Left lobe of liver (tissue), 2 donors: Measurements from ENCODE around the gene MOK. TPM values are rescaled to one million over a fixed set of nuclear protein-coding genes. Genes with fewer than 3 reads are reported as not detected.
A peak's percentile ranks its signal among the peaks of the same experiment; 100 is the strongest.

Experiments
- ATAC-seq: fragments of 200-7000 bp; cut with Tn5 transposase; one replicate; pipeline ENCODE4 v1.9.1; 2020; ENCODE audit warnings: mild to moderate bottlenecking, moderate library complexity
- DNase-seq: peaks from one replicate; pipeline ENCODE4 v3.0.0-alpha.2; 2020; ENCODE audit warnings: low spot score
- total RNA-seq: library from RNA; stranded (reverse); gene quantifications from one replicate; pipeline ENCODE4 v1.2.1, GENCODE V29; 2021
- donor health status: DM: no; HTN: no; CAD: no; lungs with moderate emphysema.
- donor health status: DM: no; HTN: yes; CAD: no.

Gene MOK
- total RNA-seq, 1 donor from 2014 or later = 3.2 TPM

GRCh38 chr14:102288139-102288538, 16.8 kb downstream of the MOK start:
- DNase-seq = no peak
- no peak for ATAC-seq

- DNase-seq = no peak
- ATAC-seq = no peak
Measured at GRCh38 chr14:102285106-102285505, 19.9 kb downstream of the MOK start.

- ATAC-seq (no peak), DNase-seq (no peak)
Measured at GRCh38 chr14:102283631-102284129, 21.3 kb downstream of the MOK start.

GRCh38 chr14:102282751-102283465, 22.1 kb downstream of the MOK start:
- DNase-seq (no peak), ATAC-seq (no peak)

- ATAC-seq (no peak), DNase-seq (no peak)
Measured at GRCh38 chr14:102280376-102280962, 24.5 kb downstream of the MOK start.

- no peak for ATAC-seq
Measured at GRCh38 chr14:102279688-102280348, 25.1 kb downstream of the MOK start.

GRCh38 chr14:102279282-102279681, 25.7 kb downstream of the MOK start:
- DNase-seq = no peak
- ATAC-seq = no peak

More at GRCh38 chr14:102279688-102280348, 25.1 kb downstream of the MOK start:
- DNase-seq = no peak

- DNase-seq = no peak
- no peak for ATAC-seq
Measured at GRCh38 chr14:102278631-102278935, 26.4 kb downstream of the MOK start.

- DNase-seq (no peak), ATAC-seq (no peak)
Measured at GRCh38 chr14:102277874-102278630, 26.9 kb downstream of the MOK start.

- ATAC-seq (no peak), DNase-seq (no peak)
Measured at GRCh38 chr14:102275866-102276265, 29.1 kb downstream of the MOK start.

- DNase-seq (no peak), ATAC-seq (no peak)
Measured at GRCh38 chr14:102272392-102272791, 32.6 kb downstream of the MOK start.

GRCh38 chr14:102264775-102265174, 40.2 kb downstream of the MOK start:
- ATAC-seq = peak; percentile 53

GRCh38 chr14:102264355-102264754, 40.6 kb downstream of the MOK start:
- no peak for DNase-seq
- no peak for ATAC-seq

More at GRCh38 chr14:102264775-102265174, 40.2 kb downstream of the MOK start:
- DNase-seq = no peak

GRCh38 chr14:102262929-102263462, 42.0 kb downstream of the MOK start:
- DNase-seq = no peak
- no peak for ATAC-seq

GRCh38 chr14:102258136-102258535, 46.8 kb downstream of the MOK start:
- no peak for DNase-seq
- ATAC-seq = no peak

GRCh38 chr14:102256716-102257115, 48.2 kb downstream of the MOK start:
- DNase-seq = no peak

GRCh38 chr14:102255401-102256190, 49.4 kb downstream of the MOK start:
- no peak for ATAC-seq

More at GRCh38 chr14:102256716-102257115, 48.2 kb downstream of the MOK start:
- no peak for ATAC-seq

GRCh38 chr14:102252834-102253801, 51.8 kb downstream of the MOK start:
- ATAC-seq (no peak), DNase-seq (no peak)

More at GRCh38 chr14:102255401-102256190, 49.4 kb downstream of the MOK start:
- no peak for DNase-seq

GRCh38 chr14:102251161-102251560, 53.8 kb downstream of the MOK start:
- no peak for ATAC-seq
- DNase-seq = no peak
